WTC11 (cell line): ENCODE data around the gene FOXJ2.
"Not testable (repeated sequence)": the region's sequence is repeated elsewhere in the genome, so short reads cannot be mapped to it uniquely, and the experiment has no call there.

Source experiments
- CREB1 ChIP-seq: sonication (generic); formaldehyde crosslinking; IDR thresholded peaks from 2 replicates; pipeline ENCODE4 v1.8.0; 2023; ENCODE audit warnings: mild to moderate bottlenecking, missing genetic modification reagents
- FOXP1 ChIP-seq: sonication (generic); formaldehyde crosslinking; IDR thresholded peaks from 2 replicates; pipeline ENCODE4 v1.8.0; 2022; ENCODE audit warnings: missing genetic modification reagents, mild to moderate bottlenecking, moderate library complexity, borderline replicate concordance
- SP1 ChIP-seq: sonication (generic); formaldehyde crosslinking; conservative IDR thresholded peaks from 2 replicates; pipeline ENCODE4 v1.8.1; 2022; ENCODE audit warnings: missing genetic modification reagents
- ZNF121 ChIP-seq: sonication (generic); formaldehyde crosslinking; IDR thresholded peaks from 2 replicates; pipeline ENCODE4 v1.8.0; 2023; ENCODE audit warnings: missing genetic modification reagents
- ZNF423 ChIP-seq: fragments of 250-450 bp; sonication (Bioruptor Pico); IDR thresholded peaks from 2 replicates; pipeline ENCODE4 v2.1.2; 2022; ENCODE audit warnings: mild to moderate bottlenecking, moderate library complexity
- TF ChIP-seq, protein P1 (sequence below): fragments of 200-600 bp; IDR thresholded peaks from 2 replicates; pipeline ENCODE4 v1.8.0; 2022; ENCODE audit warnings: antibody characterized with exemption
- TF ChIP-seq, protein P2 (sequence below): sonication (generic); formaldehyde crosslinking; IDR thresholded peaks from 2 replicates; pipeline ENCODE4 v1.8.1; 2023; ENCODE audit warnings: mild to moderate bottlenecking, missing genetic modification reagents
- TF ChIP-seq, protein P3 (sequence below): sonication (generic); formaldehyde crosslinking; IDR thresholded peaks from 2 replicates; pipeline ENCODE4 v1.8.1; 2023; ENCODE audit warnings: mild to moderate bottlenecking, missing genetic modification reagents, moderate library complexity
- TF ChIP-seq, protein P4 (sequence below): sonication (generic); formaldehyde crosslinking; IDR thresholded peaks from 2 replicates; pipeline ENCODE4 v1.8.0; 2022; ENCODE audit warnings: mild to moderate bottlenecking, missing genetic modification reagents

GRCh38 chr12:8084351-8084750 lies 51.8 kb downstream of the FOXJ2 start:
- TF ChIP-seq, protein P1, sequence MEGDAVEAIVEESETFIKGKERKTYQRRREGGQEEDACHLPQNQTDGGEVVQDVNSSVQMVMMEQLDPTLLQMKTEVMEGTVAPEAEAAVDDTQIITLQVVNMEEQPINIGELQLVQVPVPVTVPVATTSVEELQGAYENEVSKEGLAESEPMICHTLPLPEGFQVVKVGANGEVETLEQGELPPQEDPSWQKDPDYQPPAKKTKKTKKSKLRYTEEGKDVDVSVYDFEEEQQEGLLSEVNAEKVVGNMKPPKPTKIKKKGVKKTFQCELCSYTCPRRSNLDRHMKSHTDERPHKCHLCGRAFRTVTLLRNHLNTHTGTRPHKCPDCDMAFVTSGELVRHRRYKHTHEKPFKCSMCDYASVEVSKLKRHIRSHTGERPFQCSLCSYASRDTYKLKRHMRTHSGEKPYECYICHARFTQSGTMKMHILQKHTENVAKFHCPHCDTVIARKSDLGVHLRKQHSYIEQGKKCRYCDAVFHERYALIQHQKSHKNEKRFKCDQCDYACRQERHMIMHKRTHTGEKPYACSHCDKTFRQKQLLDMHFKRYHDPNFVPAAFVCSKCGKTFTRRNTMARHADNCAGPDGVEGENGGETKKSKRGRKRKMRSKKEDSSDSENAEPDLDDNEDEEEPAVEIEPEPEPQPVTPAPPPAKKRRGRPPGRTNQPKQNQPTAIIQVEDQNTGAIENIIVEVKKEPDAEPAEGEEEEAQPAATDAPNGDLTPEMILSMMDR = not testable (repeated sequence)
- TF ChIP-seq, protein P2, sequence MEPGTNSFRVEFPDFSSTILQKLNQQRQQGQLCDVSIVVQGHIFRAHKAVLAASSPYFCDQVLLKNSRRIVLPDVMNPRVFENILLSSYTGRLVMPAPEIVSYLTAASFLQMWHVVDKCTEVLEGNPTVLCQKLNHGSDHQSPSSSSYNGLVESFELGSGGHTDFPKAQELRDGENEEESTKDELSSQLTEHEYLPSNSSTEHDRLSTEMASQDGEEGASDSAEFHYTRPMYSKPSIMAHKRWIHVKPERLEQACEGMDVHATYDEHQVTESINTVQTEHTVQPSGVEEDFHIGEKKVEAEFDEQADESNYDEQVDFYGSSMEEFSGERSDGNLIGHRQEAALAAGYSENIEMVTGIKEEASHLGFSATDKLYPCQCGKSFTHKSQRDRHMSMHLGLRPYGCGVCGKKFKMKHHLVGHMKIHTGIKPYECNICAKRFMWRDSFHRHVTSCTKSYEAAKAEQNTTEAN (CRISPR knock-in tag) = not testable (repeated sequence)
- TF ChIP-seq CREB1; ZNF423 (CRISPR knock-in tag); ZNF121 (CRISPR knock-in tag); SP1 (CRISPR knock-in tag); FOXP1 (CRISPR knock-in tag): not testable (repeated sequence)
- TF ChIP-seq, protein P3, sequence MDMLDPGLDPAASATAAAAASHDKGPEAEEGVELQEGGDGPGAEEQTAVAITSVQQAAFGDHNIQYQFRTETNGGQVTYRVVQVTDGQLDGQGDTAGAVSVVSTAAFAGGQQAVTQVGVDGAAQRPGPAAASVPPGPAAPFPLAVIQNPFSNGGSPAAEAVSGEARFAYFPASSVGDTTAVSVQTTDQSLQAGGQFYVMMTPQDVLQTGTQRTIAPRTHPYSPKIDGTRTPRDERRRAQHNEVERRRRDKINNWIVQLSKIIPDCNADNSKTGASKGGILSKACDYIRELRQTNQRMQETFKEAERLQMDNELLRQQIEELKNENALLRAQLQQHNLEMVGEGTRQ (CRISPR knock-in tag) = not testable (repeated sequence)
- TF ChIP-seq, protein P4, sequence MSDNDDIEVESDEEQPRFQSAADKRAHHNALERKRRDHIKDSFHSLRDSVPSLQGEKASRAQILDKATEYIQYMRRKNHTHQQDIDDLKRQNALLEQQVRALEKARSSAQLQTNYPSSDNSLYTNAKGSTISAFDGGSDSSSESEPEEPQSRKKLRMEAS (CRISPR knock-in tag) = not testable (repeated sequence)
